SJSA1 (cell line): ENCODE data around the gene SLC25A11. TPM values are rescaled to one million over a fixed set of nuclear protein-coding genes. Genes with fewer than 3 reads are reported as not detected.

Experiments used
- DNase-seq, 2 experiments: peaks; one replicate each; pipeline ENCODE4 v3.0.0-alpha.2; 2015 to 2020; ENCODE audit warnings: low spot score in 2 of 2, low read depth in 1 of 2
- H3K27ac ChIP-seq: fragments of 250-450 bp; sonication (Bioruptor Pico); 2 replicates; pipeline ENCODE4 v1.5.1; 2020; ENCODE audit warnings: mild to moderate bottlenecking, moderate library complexity
- H3K27me3 ChIP-seq: fragments of 250-450 bp; sonication (Bioruptor Pico); replicated peaks from 2 replicates; pipeline ENCODE4 v1.5.1; 2020; ENCODE audit warnings: mild to moderate bottlenecking, moderate library complexity
- H3K36me3 ChIP-seq: fragments of 250-450 bp; sonication (Bioruptor Pico); 2 replicates; pipeline ENCODE4 v1.5.1; 2020; ENCODE audit warnings: mild to moderate bottlenecking
- H3K4me1 ChIP-seq: fragments of 250-450 bp; sonication (Bioruptor Pico); replicated peaks from 2 replicates; pipeline ENCODE4 v1.6.1; 2021; ENCODE audit warnings: mild to moderate bottlenecking
- H3K4me3 ChIP-seq: fragments of 250-450 bp; sonication (Bioruptor Pico); 2 replicates; pipeline ENCODE4 v1.5.1; 2020; ENCODE audit warnings: mild to moderate bottlenecking
- H3K9me3 ChIP-seq: fragments of 250-450 bp; sonication (Bioruptor Pico); replicated peaks from 2 replicates; pipeline ENCODE4 v1.5.1; 2020; ENCODE audit warnings: mild to moderate bottlenecking
- total RNA-seq: library from RNA; depleted of rRNA; stranded (reverse); fragments of >200 nt; shearing (Covaris generic); gene quantifications from 2 replicates; pipeline ENCODE4 v1.2.3, GENCODE V29; 2014

SLC25A11 gene
- total RNA-seq, 1 experiment from 2014 or later: 68.4 TPM

DNA sequence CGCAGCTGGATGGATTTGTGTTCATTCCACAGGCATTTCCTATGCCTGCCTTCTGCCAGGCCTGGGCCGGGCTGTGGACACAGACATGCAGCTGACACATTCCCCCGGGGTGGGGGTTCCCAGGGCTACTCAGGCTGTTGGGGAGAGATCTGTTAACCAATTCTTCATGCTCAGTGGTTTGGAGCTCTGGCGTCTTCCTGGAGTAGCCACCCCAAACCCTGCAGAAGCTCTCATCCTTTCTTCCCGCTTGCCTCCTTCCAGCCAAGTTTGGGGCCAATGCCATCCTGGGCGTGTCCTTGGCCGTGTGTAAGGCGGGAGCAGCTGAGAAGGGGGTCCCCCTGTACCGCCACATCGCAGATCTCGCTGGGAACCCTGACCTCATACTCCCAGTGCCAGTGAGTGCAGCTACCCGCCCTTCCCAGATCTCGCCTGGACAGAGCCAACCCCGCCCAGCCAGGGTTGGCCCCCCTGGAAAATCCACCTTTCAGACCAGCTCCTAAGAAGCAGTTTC is 13.7 kb upstream of the SLC25A11 start:
- H3K4me3 ChIP-seq: no peak overlapping the region
- peaks cover 55% of the 10 kb centered on the region for H3K4me1 ChIP-seq
- no peaks in the 10 kb centered on the region for H3K27me3 ChIP-seq
- no peak overlapping the region for H3K27ac ChIP-seq
- DNase-seq: no peak
- H3K36me3 ChIP-seq: peaks cover 6% of the 10 kb centered on the region; the same call in 1 of the 2 replicates
- H3K9me3 ChIP-seq: no peaks in the 10 kb centered on the region

DNA sequence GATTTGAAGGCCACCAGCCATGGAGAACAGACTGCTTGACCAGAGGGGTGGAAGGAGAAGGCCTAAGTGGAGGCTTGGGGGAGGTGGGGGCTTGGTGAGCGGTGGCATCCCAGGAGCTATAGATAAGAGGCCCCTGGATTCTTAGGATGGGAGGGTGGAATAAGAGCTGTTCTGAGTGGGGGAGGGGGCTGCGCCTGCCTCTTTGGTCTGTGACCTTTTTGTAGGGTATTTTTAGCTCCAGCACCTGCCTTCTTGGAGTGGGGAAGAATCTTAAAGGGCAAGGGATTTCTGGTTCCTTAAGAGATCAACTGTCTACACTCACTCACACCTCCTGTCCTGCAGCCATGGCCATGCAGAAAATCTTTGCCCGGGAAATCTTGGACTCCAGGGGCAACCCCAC is 11.6 kb upstream of the SLC25A11 start:
- no peak for DNase-seq

DNA sequence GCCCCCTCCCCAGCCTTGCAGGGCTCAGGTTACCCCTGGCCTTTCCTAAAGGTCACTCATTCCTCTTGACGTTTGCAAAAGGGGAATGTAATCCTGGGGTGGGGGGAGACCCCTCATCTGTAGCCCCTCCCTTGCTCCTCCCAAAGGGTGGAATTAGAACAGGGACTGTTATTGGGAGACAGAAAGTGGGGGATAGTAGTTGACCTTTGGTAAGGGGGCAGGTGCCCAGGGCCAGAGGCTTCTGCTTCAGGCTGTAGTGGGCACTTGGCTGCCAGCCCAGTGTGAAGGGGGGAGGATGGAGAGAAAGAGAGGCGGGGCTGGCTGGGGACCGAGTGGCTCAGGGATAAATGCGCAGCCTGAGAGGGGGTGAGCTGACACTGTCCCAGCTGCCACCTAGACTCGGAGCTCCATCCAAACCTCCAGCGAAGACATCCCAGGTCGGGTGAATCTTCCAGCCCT is 10.9 kb upstream of the SLC25A11 start, which contains the start of gene ENO3:
TSS of gene ENO3 (plus strand) at position 374 of the 459 bp plus-strand sequence. CDS start 711 bp downstream, outside the sequence.
- peaks cover 24% of the 10 kb centered on the region for H3K36me3 ChIP-seq
- H3K4me1 ChIP-seq: peaks cover 61% of the 10 kb centered on the region
- H3K9me3 ChIP-seq: no peaks in the 10 kb centered on the region
- DNase-seq: no peak
- H3K4me3 ChIP-seq: peak within 1 kb of the TSS; percentile 92
- H3K27ac ChIP-seq: peak within 1 kb of the TSS; percentile 92
- no peaks in the 10 kb centered on the region for H3K27me3 ChIP-seq

More for the DNA sequence above, 11.6 kb upstream of the SLC25A11 start:
- H3K9me3 ChIP-seq: no peaks in the 10 kb centered on the region
- H3K36me3 ChIP-seq: peaks cover 17% of the 10 kb centered on the region
- peaks cover 55% of the 10 kb centered on the region for H3K4me1 ChIP-seq
- H3K27ac ChIP-seq: no peak overlapping the region
- H3K4me3 ChIP-seq: no peak overlapping the region
- H3K27me3 ChIP-seq: no peaks in the 10 kb centered on the region

GRCh38 chr17:4950075-4950745 is 10.4 kb upstream of the SLC25A11 start:
- Histone ChIP-seq H3K9me3 (no peaks in the 10 kb centered on the region), H3K36me3 (peaks cover 30% of the 10 kb centered on the region), H3K27ac (peak overlapping the region; percentile 92), H3K27me3 (no peaks in the 10 kb centered on the region), H3K4me1 (peaks cover 67% of the 10 kb centered on the region), H3K4me3 (peak overlapping the region; percentile 92)
- DNase-seq: peak in 1 of 2 experiments; percentile 70

DNA sequence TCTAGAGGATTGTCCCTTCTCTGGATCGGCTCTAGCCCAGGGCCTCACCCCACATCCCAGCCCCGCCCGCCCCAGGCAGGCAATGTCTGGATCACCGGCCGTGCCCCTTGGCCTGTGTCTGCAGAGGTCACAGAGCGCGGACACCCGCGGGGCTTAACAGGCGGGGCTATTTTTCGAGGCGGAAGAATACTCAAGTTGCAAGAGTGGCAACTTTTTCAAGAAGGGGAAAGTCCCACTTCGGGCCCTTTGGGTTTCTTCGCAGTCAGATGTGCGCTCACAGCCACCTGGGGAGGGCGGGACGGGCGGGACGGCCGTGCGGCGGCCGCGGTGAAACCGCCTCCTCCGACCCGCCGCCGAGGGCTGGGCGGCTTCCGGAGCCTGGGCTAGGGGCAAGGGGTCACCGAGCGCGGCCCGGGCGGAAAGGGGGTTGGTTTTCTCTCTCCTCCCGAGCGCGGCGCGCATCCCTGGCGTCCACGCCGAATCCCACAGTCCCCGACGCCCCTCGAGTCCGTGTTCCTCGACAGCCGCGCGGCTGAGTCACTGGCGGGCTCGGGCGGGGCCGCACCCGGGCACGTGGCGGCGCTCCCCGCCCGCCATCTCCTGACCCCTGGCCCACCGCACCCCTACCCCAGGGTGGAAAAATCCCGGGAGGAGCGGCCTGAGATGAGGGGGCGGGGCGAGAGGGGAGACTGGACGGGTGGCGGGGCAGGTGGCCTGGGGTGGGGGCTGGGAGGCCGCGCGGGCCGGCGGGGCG is 9.7 kb upstream of the SLC25A11 start:
- H3K4me3 ChIP-seq: peak overlapping the region; percentile 92
- H3K4me1 ChIP-seq: peaks cover 74% of the 10 kb centered on the region
- DNase-seq: peak; percentile 78 to 86
- no peaks in the 10 kb centered on the region for H3K9me3 ChIP-seq
- peak overlapping the region; percentile 92 for H3K27ac ChIP-seq
- H3K27me3 ChIP-seq: no peaks in the 10 kb centered on the region
- peaks cover 37% of the 10 kb centered on the region for H3K36me3 ChIP-seq

DNA sequence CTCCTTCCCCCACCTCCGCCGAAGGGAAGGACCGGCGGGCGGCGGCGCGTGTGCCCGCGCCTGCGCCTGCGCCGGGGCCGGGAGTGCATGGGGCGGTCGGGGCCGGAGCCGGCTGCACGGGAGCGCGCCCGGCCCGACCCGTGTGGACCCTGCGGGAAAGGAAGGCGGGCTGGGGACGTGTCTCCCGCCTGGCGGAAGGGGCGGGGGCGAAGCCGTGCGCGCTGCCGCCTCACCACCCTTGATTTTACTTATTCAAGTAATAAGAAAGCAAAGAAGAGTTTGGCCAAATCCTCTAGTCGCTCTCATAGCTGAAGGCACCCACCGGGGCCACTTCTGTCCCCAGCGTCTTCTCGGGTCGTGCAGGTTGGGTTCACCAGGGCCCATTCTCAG is 9.1 kb upstream of the SLC25A11 start:
- H3K27me3 ChIP-seq: no peaks in the 10 kb centered on the region
- H3K4me1 ChIP-seq: peaks cover 75% of the 10 kb centered on the region
- H3K36me3 ChIP-seq: peaks cover 43% of the 10 kb centered on the region
- DNase-seq: peak in 1 of 2 experiments; percentile 86
- H3K27ac ChIP-seq: peak overlapping the region; percentile 92
- H3K4me3 ChIP-seq: peak overlapping the region; percentile 92
- no peaks in the 10 kb centered on the region for H3K9me3 ChIP-seq

GRCh38 chr17:4948166-4948930 is 8.5 kb upstream of the SLC25A11 start, which contains the start of gene PFN1:
Gene PFN1 (minus strand): TSS chr17:4948530. CDS start chr17:4948394, 136 bp downstream.
- Histone ChIP-seq H3K36me3 (peaks cover 49% of the 10 kb centered on the region), H3K27me3 (no peaks in the 10 kb centered on the region), H3K9me3 (no peaks in the 10 kb centered on the region), H3K27ac (peak within 1 kb of the TSS; percentile 92), H3K4me3 (peak within 1 kb of the TSS; percentile 92), H3K4me1 (peaks cover 69% of the 10 kb centered on the region)
- DNase-seq: peak; percentile 88 to 89

DNA sequence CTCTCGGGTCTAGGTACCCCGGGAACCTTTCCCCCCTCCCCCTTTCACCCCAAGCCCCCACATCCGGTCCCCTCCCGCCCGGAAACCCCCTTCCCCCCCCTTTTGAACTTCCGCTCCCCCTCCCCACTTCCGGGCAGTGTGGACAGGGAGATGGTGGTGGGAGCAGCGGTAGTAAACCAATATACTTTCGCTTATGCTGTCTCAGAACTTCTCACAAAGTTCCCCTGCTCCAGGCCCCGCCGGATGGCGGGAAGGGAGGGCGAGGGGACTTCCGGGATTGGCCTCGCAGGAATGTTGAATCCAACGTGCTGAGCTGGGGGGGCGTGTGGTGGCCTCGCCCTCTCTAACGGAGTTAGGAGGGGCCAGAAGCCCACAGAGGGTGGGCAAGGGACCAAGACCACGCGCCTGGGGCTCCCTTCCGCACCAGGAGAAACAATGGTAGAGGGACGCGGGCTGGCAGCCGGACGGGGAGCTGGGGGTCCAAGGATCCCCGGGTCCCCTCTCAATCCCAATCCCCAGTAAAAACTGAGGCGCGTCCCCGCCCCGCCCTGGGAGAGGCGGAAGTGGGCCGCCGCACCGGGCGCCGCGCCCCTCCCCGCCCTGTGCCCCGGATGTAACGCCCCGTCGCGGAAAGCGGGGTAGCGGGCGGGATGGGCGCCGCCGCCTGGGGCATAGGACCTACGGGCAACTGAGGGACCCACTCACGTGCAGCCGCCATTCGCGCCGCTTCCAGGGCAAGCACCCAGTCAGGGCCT is 7.7 kb upstream of the SLC25A11 start:
- peak overlapping the region; percentile 92 for H3K4me3 ChIP-seq
- H3K27ac ChIP-seq: peak overlapping the region; percentile 86
- no peaks in the 10 kb centered on the region for H3K27me3 ChIP-seq
- H3K4me1 ChIP-seq: peaks cover 61% of the 10 kb centered on the region
- DNase-seq: peak; percentile 80 to 86
- no peaks in the 10 kb centered on the region for H3K9me3 ChIP-seq
- H3K36me3 ChIP-seq: peaks cover 56% of the 10 kb centered on the region

GRCh38 chr17:4947010-4947410 is 7.2 kb upstream of the SLC25A11 start:
- no peak overlapping the region; the same call in 1 of the 2 replicates for H3K27ac ChIP-seq
- H3K27me3 ChIP-seq: no peaks in the 10 kb centered on the region
- H3K4me3 ChIP-seq: peak overlapping the region; percentile 92
- H3K4me1 ChIP-seq: peaks cover 56% of the 10 kb centered on the region
- DNase-seq: peak in 1 of 2 experiments; percentile 47
- peaks cover 61% of the 10 kb centered on the region for H3K36me3 ChIP-seq
- H3K9me3 ChIP-seq: no peaks in the 10 kb centered on the region

DNA sequence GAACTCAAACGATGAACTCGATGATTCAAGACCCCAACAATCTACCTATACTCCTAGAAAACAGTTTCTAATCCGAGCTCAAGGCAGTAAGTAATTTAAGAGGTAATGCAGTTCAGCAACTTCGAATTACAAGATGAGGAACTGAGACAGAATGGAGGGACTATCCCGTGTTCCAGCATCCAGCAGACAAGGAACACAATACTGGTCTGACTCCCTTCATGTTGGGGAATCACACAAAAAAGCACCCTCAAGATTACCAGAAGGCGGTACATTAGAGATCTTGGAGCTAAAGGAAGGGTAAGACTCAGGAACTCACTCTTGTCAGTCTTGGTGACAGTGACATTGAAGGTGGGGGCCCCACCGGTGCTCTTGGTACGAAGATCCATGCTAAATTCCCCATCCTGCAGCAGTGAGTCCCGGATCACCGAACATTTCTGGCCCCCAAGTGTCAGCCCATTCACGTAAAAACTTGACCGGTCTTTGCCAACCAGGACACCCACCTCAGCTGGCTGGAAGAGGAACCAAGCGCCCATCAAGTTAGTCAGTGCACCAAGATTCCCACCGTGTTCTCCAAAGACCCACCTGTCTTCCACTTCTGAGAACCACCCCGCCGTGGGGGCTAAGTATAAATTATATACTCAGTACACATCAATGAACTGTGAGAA is 6.6 kb upstream of the SLC25A11 start:
- peaks cover 66% of the 10 kb centered on the region for H3K36me3 ChIP-seq

DNA sequence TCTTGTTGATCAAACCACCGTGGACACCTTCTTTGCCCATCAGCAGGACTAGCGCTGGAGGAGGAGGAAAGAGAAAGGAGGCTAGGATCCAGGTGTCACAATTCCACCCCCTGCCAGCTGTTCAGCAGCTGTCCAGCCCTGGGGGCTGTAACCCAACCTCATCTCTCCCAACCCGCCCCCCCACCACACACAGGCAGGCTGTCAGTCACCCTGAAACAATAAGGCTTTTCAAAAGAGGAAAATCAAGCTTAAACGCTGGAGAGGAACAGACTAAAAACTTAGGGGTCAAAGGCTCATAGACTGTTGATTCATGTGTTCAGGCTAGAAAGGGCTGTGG is 6.1 kb upstream of the SLC25A11 start:
- no peak overlapping the region for H3K27ac ChIP-seq
- peak overlapping the region; percentile 92 for H3K4me3 ChIP-seq
- peaks cover 55% of the 10 kb centered on the region for H3K4me1 ChIP-seq
- no peak for DNase-seq
- peaks cover 72% of the 10 kb centered on the region for H3K36me3 ChIP-seq
- H3K9me3 ChIP-seq: no peaks in the 10 kb centered on the region
- no peaks in the 10 kb centered on the region for H3K27me3 ChIP-seq

More for the DNA sequence above, 6.6 kb upstream of the SLC25A11 start:
- no peak overlapping the region; the same call in 1 of the 2 replicates for H3K27ac ChIP-seq
- peak overlapping the region; percentile 92 for H3K4me3 ChIP-seq
- DNase-seq: no peak
- H3K4me1 ChIP-seq: peaks cover 55% of the 10 kb centered on the region
- no peaks in the 10 kb centered on the region for H3K27me3 ChIP-seq
- no peaks in the 10 kb centered on the region for H3K9me3 ChIP-seq

- Histone ChIP-seq H3K27ac (peak overlapping the region; percentile 50), H3K36me3 (peaks cover 76% of the 10 kb centered on the region)
Observed at GRCh38 chr17:4945176-4945943, 5.5 kb upstream of the SLC25A11 start.

More at GRCh38 chr17:4945176-4945943, 5.5 kb upstream of the SLC25A11 start:
- Histone ChIP-seq H3K27me3 (no peaks in the 10 kb centered on the region), H3K4me1 (peaks cover 54% of the 10 kb centered on the region), H3K9me3 (no peaks in the 10 kb centered on the region), H3K4me3 (peak overlapping the region; percentile 92)
- DNase-seq: peak; percentile 76 to 92
